Measurements from ENCODE around the gene SRD5A3. TPM values are rescaled to one million over a fixed set of nuclear protein-coding genes. Genes with fewer than 3 reads are reported as not detected.

Gene SRD5A3
- total and polyA plus RNA-seq, 2 donors (not counting 3 experiments of a cell fraction or from before 2014, with no cell fraction given) = 23.6 to 24.3 TPM

DNA sequence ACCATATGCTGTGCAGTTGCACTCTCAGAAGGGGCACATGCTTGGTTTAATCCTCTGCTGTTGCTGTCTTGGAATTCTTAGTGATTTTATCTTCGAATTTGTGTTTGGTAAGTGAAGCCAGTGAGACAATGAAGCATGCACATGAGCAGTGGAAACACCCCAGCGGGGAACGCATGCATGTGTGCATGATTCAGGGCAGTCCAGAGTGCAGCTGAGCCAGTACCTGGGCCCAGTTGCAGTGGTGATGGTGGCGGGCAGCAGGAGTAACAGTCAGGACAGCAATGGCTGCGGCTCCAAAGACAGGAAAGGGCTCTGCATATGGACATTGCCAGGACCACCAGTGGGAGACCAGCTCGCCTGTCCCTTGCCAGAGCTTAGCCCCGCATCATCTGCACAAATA, 35.5 kb downstream of the SRD5A3 start:
- Histone ChIP-seq H3K4me2 (ENCODE audit: insufficient read depth, low read length) (no peak overlapping the region), H3K36me3 (ENCODE audit: control insufficient read depth in 2 of 2, extremely low read depth in 1 of 2, insufficient read depth in 2 of 2, low read length in 2 of 2) (no peaks in the 10 kb centered on the region), H3K9me3 (replicated peaks; ENCODE audit: control insufficient read depth, insufficient read depth, low read length) (no peaks in the 10 kb centered on the region), H3K27me3 (ENCODE audit: control insufficient read depth in 2 of 2, insufficient read depth in 2 of 2, low read length in 2 of 2) (no peaks in the 10 kb centered on the region), H4K20me1 (replicated peaks; ENCODE audit: control insufficient read depth, extremely low read depth, insufficient read depth, low read length) (no peaks in the 10 kb centered on the region), H3K4me3 (replicated peaks in 1 of 3; ENCODE audit: insufficient read depth in 1 of 3, low read depth in 1 of 3, low read length in 3 of 3) (no peak overlapping the region), H3K27ac (ENCODE audit: insufficient read depth, low read depth, low read length) (no peak overlapping the region), H3K9me1 (replicated peaks; ENCODE audit: control insufficient read depth, extremely low read depth, insufficient read depth, low read length) (no peaks in the 10 kb centered on the region), H3K9ac (replicated peaks; ENCODE audit: extremely low read depth, insufficient read depth, low read length) (no peak overlapping the region), H3K4me1 (ENCODE audit: control insufficient read depth, extremely low read depth, insufficient read depth, low read length) (no peaks in the 10 kb centered on the region), H3K79me2 (ENCODE audit: control insufficient read depth, insufficient read depth, low read length) (no peaks in the 10 kb centered on the region), H2AFZ (ENCODE audit: low read depth, low read length) (no peak overlapping the region)
- dilution Hi-C loops (cut with MboI; ENCODE audit: extremely low pct_ligation_motif_present, low sequenced_read_pairs) = no loop called here
- no peak for TF ChIP-seq EZH2 (IDR thresholded peaks at IDR 0.05; ENCODE audit: borderline replicate concordance, low read depth, low read length, severe bottlenecking)
- no peak for TF ChIP-seq JUN (IDR thresholded peaks at IDR 0.05; ENCODE audit: borderline replicate concordance, insufficient read depth, insufficient read length, low read depth)
- no peak for TF ChIP-seq POLR2AphosphoS5 (IDR thresholded peaks at IDR 0.05; ENCODE audit: insufficient read depth, low read depth, low read length)
- no peak for TF ChIP-seq GATA2 (IDR thresholded peaks at IDR 0.05; ENCODE audit: insufficient read depth, insufficient read length, low read depth, low read length)
- no peak for TF ChIP-seq POLR2A (IDR thresholded peaks at IDR 0.05; ENCODE audit: low read depth, low read length)
- no peak for TF ChIP-seq FOS (IDR thresholded peaks at IDR 0.05; ENCODE audit: borderline replicate concordance, insufficient read depth, low read length)
- TF ChIP-seq MYC (IDR thresholded peaks at IDR 0.05; ENCODE audit: low read depth, low read length) = no peak
- TF ChIP-seq, protein P1, sequence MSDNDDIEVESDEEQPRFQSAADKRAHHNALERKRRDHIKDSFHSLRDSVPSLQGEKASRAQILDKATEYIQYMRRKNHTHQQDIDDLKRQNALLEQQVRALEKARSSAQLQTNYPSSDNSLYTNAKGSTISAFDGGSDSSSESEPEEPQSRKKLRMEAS (IDR thresholded peaks at IDR 0.05; ENCODE audit: insufficient read depth, insufficient read length) = no peak
- no peak for TF ChIP-seq CTCF (IDR thresholded peaks at IDR 0.05; ENCODE audit: extremely low read depth in 1 of 2, insufficient read depth in 1 of 2, low read depth in 1 of 2, low read length in 2 of 2)
- POLR2A ChIA-PET = no interaction called here
- no TSS peak for BruUV-seq (replicated peaks)
- DNase-seq (ENCODE audit: low read depth, low spot score) (no peak), FAIRE-seq (no peak)
- CTCF ChIA-PET = no interaction called here
- intact Hi-C loops (cut with micrococcal nuclease) = no loop called here
